Calu3 (cell line): Measurements from ENCODE around the gene TTC39C. TPM values are rescaled to one million over a fixed set of nuclear protein-coding genes. Genes with fewer than 3 reads are reported as not detected.
"Not testable (repeated sequence)": the region's sequence is repeated elsewhere in the genome, so short reads cannot be mapped to it uniquely, and the experiment has no call there.

Experiments
- BruUV-seq: library from RNA; stranded (reverse); fragments of 400-500 nt; replicated peaks from 2 replicates; lab custom pipeline; 2021; lab: Mats Ljungman, UMichigan
- CTCF ChIA-PET: fragments of 300-600 bp; sonication (Branson Sonifier 250); formaldehyde crosslinking; loops from one replicate; lab custom pipeline; 2022; ENCODE audit warnings: antibody characterized with exemption; lab: Charles Lee
- DNase-seq: peaks from one replicate; pipeline ENCODE4 v3.0.0; 2022
- H3K27ac Mint-ChIP-seq: one replicate; pipeline ENCODE4 v1.8.0; 2022; ENCODE audit warnings: mixed read lengths; ENCODE audit not compliant: unreplicated experiment
- H3K27me3 Mint-ChIP-seq: one replicate; pipeline ENCODE4 v1.8.0; 2022; ENCODE audit warnings: mixed read lengths; ENCODE audit not compliant: unreplicated experiment
- H3K36me3 Mint-ChIP-seq: one replicate; pipeline ENCODE4 v1.8.0; 2022; ENCODE audit warnings: mild to moderate bottlenecking, moderate library complexity, mixed read lengths; ENCODE audit not compliant: insufficient read depth, unreplicated experiment
- H3K4me1 Mint-ChIP-seq: one replicate; pipeline ENCODE4 v1.8.0; 2022; ENCODE audit warnings: mild to moderate bottlenecking, low read depth, mixed read lengths; ENCODE audit not compliant: unreplicated experiment
- H3K4me3 Mint-ChIP-seq: one replicate; pipeline ENCODE4 v1.8.0; 2022; ENCODE audit warnings: mild to moderate bottlenecking, low read depth, moderate library complexity, mixed read lengths; ENCODE audit not compliant: unreplicated experiment
- H3K9me3 Mint-ChIP-seq: one replicate; pipeline ENCODE4 v1.8.0; 2022; ENCODE audit warnings: low read depth, mixed read lengths; ENCODE audit not compliant: unreplicated experiment
- CTCF ChIP-seq: fragments of 200-600 bp; IDR thresholded peaks from one replicate; pipeline ENCODE4 v1.8.0; 2022; ENCODE audit warnings: antibody characterized with exemption; ENCODE audit not compliant: unreplicated experiment
- intact Hi-C: fragments of 100-400 bp; cut with micrococcal nuclease; formaldehyde crosslinking; loops from one replicate; pipeline ENCODE4 v1.10.0; 2022; ENCODE audit not compliant: unreplicated experiment
- total RNA-seq: library from RNA; stranded (reverse); gene quantifications from 2 replicates; pipeline ENCODE4 v1.2.3, GENCODE V29; 2022

TTC39C gene
- total RNA-seq, 1 experiment from 2014 or later, result 26.8 TPM

- BruUV-seq, result no TSS peak
- H3K36me3 Mint-ChIP-seq, result no peaks in the 10 kb centered on the region
- no peak overlapping the region for H3K27ac Mint-ChIP-seq
- TF ChIP-seq CTCF, result no peak
- no peaks in the 10 kb centered on the region for H3K27me3 Mint-ChIP-seq
- CTCF ChIA-PET, result interaction anchor here (1.1 kb wide), 1 partner anchor 29 kb away, joined by 3 read pairs; no protein-coding TSS in a partner anchor
- no peak for DNase-seq
- intact Hi-C loops, result no loop called here
- no peaks in the 10 kb centered on the region for H3K9me3 Mint-ChIP-seq
- H3K4me1 Mint-ChIP-seq, result peaks cover 21% of the 10 kb centered on the region
- H3K4me3 Mint-ChIP-seq, result no peak overlapping the region
Observed at GRCh38 chr18:24026457-24026856, 11.9 kb downstream of the TTC39C start.

- Mint-ChIP-seq H3K4me3 (no peak overlapping the region), H3K9me3 (no peaks in the 10 kb centered on the region), H3K36me3 (no peaks in the 10 kb centered on the region), H3K27ac (no peak overlapping the region), H3K27me3 (no peaks in the 10 kb centered on the region), H3K4me1 (peaks cover 14% of the 10 kb centered on the region)
- DNase-seq, result no peak
- CTCF ChIA-PET, result no interaction called here
- no TSS peak for BruUV-seq
- intact Hi-C loops, result no loop called here
- no peak for TF ChIP-seq CTCF
Observed at GRCh38 chr18:24027156-24027827, 12.7 kb downstream of the TTC39C start.

- H3K27ac Mint-ChIP-seq, H3K9me3 Mint-ChIP-seq, H3K36me3 Mint-ChIP-seq, CTCF ChIA-PET, BruUV-seq, H3K27me3 Mint-ChIP-seq, DNase-seq, intact Hi-C loops, H3K4me3 Mint-ChIP-seq: not testable (repeated sequence)
- peaks cover 11% of the 10 kb centered on the region for H3K4me1 Mint-ChIP-seq
Observed at GRCh38 chr18:24028946-24029345, 14.4 kb downstream of the TTC39C start.

GRCh38 chr18:24031318-24031717 is 16.8 kb downstream of the TTC39C start:
- BruUV-seq, result no TSS peak
- CTCF ChIA-PET, result no interaction called here
- H3K4me3 Mint-ChIP-seq, result no peak overlapping the region

More at GRCh38 chr18:24031318-24031717, 16.8 kb downstream of the TTC39C start:
- Mint-ChIP-seq H3K27ac (no peak overlapping the region), H3K4me1 (peaks cover 14% of the 10 kb centered on the region), H3K27me3 (no peaks in the 10 kb centered on the region), H3K9me3 (no peaks in the 10 kb centered on the region), H3K36me3 (no peaks in the 10 kb centered on the region)
- DNase-seq, result no peak
- no peak for TF ChIP-seq CTCF
- intact Hi-C loops, result no loop called here
